Erythroblast (primary cell): ENCODE data around the gene B4GALNT1.

Source experiments
- GATA1 ChIP-seq: IDR thresholded peaks from 2 replicates; pipeline ENCODE4 v1.6.1; 2011; ENCODE audit warnings: low read depth, mild to moderate bottlenecking, control low read depth, low read length, moderate library complexity
- POLR2A ChIP-seq: IDR thresholded peaks from 2 replicates; pipeline ENCODE4 v1.6.1; 2011; ENCODE audit warnings: mild to moderate bottlenecking, low read length

DNA sequence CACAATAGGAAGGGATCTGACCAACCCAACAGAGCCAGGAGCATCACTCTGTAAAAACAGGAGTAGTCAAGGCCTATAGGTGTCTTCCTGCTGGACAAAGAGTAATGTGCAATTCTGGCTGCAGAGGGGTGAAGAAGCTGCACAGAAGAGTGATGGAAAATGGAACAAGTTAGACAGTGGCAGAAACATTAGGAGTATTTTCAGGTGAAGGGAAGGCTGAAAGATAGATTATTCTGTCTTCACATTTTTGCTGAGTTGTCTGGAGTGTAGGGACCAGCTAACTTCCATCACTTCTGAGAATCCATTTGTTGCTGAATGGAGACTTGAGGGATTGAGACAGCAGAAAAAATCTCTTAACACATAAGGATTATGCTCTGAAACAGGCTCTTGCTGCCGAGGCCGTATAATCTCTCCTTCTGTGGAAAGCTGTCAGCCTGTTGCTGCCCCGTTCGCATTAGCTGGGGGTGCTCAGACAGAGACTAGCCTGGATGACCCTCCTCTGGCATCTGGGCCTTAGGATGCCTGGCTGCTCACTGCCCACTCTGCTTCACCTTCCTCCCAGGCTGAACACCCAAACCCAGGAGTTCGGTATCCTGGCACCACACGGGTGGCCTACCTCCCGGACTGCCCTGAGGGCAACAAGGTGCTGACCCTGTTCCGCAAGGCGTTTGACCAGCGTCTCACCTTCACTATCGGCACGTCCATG, 24.9 kb downstream of the B4GALNT1 start:
- TF ChIP-seq POLR2A: no peak
- no peak for TF ChIP-seq GATA1
